ENCODE measurements around the gene SH3RF3.

GRCh38 chr2:109427661-109428091 lies 298.7 kb downstream of the SH3RF3 start:
- TF ChIP-seq CTCF (IDR thresholded peaks at IDR 0.05) (no peak), ATF6 (CRISPR knock-in tag; IDR thresholded peaks at IDR 0.05) (no peak), CBFB (CRISPR knock-in tag; IDR thresholded peaks at IDR 0.05; ENCODE audit: low read depth) (no peak)

Measured in WTC11 (cell line).